ENCODE results near the gene CPNE8. TPM values are rescaled to one million over a fixed set of nuclear protein-coding genes. Genes with fewer than 3 reads are reported as not detected.

CPNE8 gene
- total RNA-seq = 6.4 and 6.7 TPM in 2 replicates

GRCh38 chr12:38905480-38906351, at the start of gene CPNE8:
Gene CPNE8 (minus strand): TSS chr12:38905591. CDS start chr12:38905534, 57 bp downstream.

All from smooth muscle cell of bladder (primary cell).